IMR-90 (cell line): ENCODE measurements around the gene ODAD2. TPM values are rescaled to one million over a fixed set of nuclear protein-coding genes. Genes with fewer than 3 reads are reported as not detected.
A peak's percentile ranks its signal among the peaks of the same experiment; 100 is the strongest.

Experiments used
- ATAC-seq: fragments of 200-7000 bp; cut with Tn5 transposase; 2 replicates; pipeline ENCODE4 v1.9.1; 2020; ENCODE audit warnings: low read depth, mild to moderate bottlenecking, moderate library complexity
- BruUV-seq: library from RNA; stranded (reverse); fragments of 400-500 nt; replicated peaks from 2 replicates; lab custom pipeline; 2021; lab: Mats Ljungman, UMichigan
- CTCF ChIA-PET: fragments of 300-600 bp; formaldehyde crosslinking; extraction: SDS; loops from one replicate; lab custom pipeline; 2021; ENCODE audit warnings: antibody characterized with exemption; lab: Yijun Ruan, JAX
- POLR2A ChIA-PET: fragments of 300-600 bp; sonication (Branson Sonifier 250); formaldehyde crosslinking; loops from one replicate; lab custom pipeline; 2022; ENCODE audit warnings: antibody characterized with exemption; ENCODE audit not compliant: unreplicated experiment; lab: Charles Lee
- DNase-seq: peaks from one replicate; pipeline ENCODE4 v3.0.0; 2013
- H2AFZ ChIP-seq: replicated peaks from 2 replicates; pipeline ENCODE3; 2013; ENCODE audit warnings: low read length, mild to moderate bottlenecking; ENCODE audit not compliant: poor library complexity
- H2AK5ac ChIP-seq: 2 replicates; pipeline ENCODE4 v1.6.1; 2013; ENCODE audit warnings: low read depth, low read length, inconsistent platforms
- H2AK9ac ChIP-seq: replicated peaks from 2 replicates; pipeline ENCODE3; 2013; ENCODE audit warnings: mild to moderate bottlenecking, low read depth, low read length, moderate library complexity; ENCODE audit not compliant: poor library complexity
- H2BK120ac ChIP-seq: 2 replicates; pipeline ENCODE4 v1.6.1; 2013; ENCODE audit warnings: low read depth, low read length, inconsistent platforms
- H2BK15ac ChIP-seq: 3 replicates; pipeline ENCODE4 v1.6.1; 2013; ENCODE audit warnings: low read depth, low read length, inconsistent platforms
- H2BK20ac ChIP-seq: 2 replicates; pipeline ENCODE4 v1.6.1; 2013; ENCODE audit warnings: low read depth, mild to moderate bottlenecking, inconsistent platforms, low read length, moderate library complexity
- H2BK5ac ChIP-seq: 2 replicates; pipeline ENCODE4 v1.6.1; 2013; ENCODE audit warnings: mild to moderate bottlenecking, low read depth, low read length, inconsistent platforms; ENCODE audit not compliant: poor library complexity, severe bottlenecking
- H3K14ac ChIP-seq: replicated peaks from 2 replicates; pipeline ENCODE4 v1.6.1; 2013; ENCODE audit warnings: low read depth, low read length, inconsistent platforms
- H3K18ac ChIP-seq: 2 replicates; pipeline ENCODE4 v1.6.1; 2013; ENCODE audit warnings: low read depth, low read length, control low read depth
- H3K23ac ChIP-seq: 2 replicates; pipeline ENCODE4 v1.6.1; 2013; ENCODE audit warnings: low read depth, low read length, inconsistent platforms
- H3K27ac ChIP-seq: 2 replicates; pipeline ENCODE4 v1.5.1; 2013; ENCODE audit warnings: mild to moderate bottlenecking, control low read depth, low read length; ENCODE audit not compliant: insufficient read depth
- H3K27me3 ChIP-seq: 2 replicates; pipeline ENCODE4 v1.6.1; 2013; ENCODE audit warnings: low read length; ENCODE audit not compliant: control insufficient read depth, insufficient read depth
- H3K36me3 ChIP-seq: 2 replicates; pipeline ENCODE4 v1.6.1; 2013; ENCODE audit warnings: low read length, mixed read lengths; ENCODE audit not compliant: control insufficient read depth, insufficient read depth
- H3K4ac ChIP-seq: 2 replicates; pipeline ENCODE4 v1.6.1; 2013; ENCODE audit warnings: low read depth, low read length, inconsistent platforms
- H3K4me1 ChIP-seq: 2 replicates; pipeline ENCODE4 v1.6.1; 2013; ENCODE audit warnings: low read length, mixed read lengths; ENCODE audit not compliant: control insufficient read depth, insufficient read depth
- H3K4me2 ChIP-seq: 2 replicates; pipeline ENCODE4 v1.6.1; 2013; ENCODE audit warnings: low read depth, mild to moderate bottlenecking, control low read depth, low read length, moderate library complexity
- H3K4me3 ChIP-seq: 2 replicates; pipeline ENCODE4 v1.5.1; 2013; ENCODE audit warnings: low read depth, mild to moderate bottlenecking, control low read depth, low read length, moderate library complexity; ENCODE audit not compliant: insufficient read depth
- H3K56ac ChIP-seq: 2 replicates; pipeline ENCODE4 v1.6.1; 2013; ENCODE audit warnings: low read length, inconsistent platforms; ENCODE audit not compliant: insufficient read depth; ENCODE audit errors: extremely low read depth
- H3K79me1 ChIP-seq, 2 experiments: 2 replicates each; pipeline ENCODE4 v1.6.1; 2013; ENCODE audit warnings: low read length in 2 of 2, inconsistent platforms in 1 of 2, low read depth in 1 of 2
- H3K9ac ChIP-seq: 2 replicates; pipeline ENCODE4 v1.6.1; 2013; ENCODE audit warnings: low read depth, low read length, control low read depth
- H3K9me1 ChIP-seq: 2 replicates; pipeline ENCODE4 v1.6.1; 2013; ENCODE audit warnings: low read length, inconsistent platforms; ENCODE audit not compliant: insufficient read depth
- H3K9me3 ChIP-seq: 2 replicates; pipeline ENCODE4 v1.6.1; 2013; ENCODE audit warnings: low read length; ENCODE audit not compliant: control insufficient read depth, insufficient read depth
- H4K20me1 ChIP-seq: 2 replicates; pipeline ENCODE4 v1.6.1; 2013; ENCODE audit warnings: low read length, inconsistent platforms; ENCODE audit not compliant: insufficient read depth
- H4K5ac ChIP-seq: 2 replicates; pipeline ENCODE4 v1.6.1; 2013; ENCODE audit warnings: mild to moderate bottlenecking, low read depth, low read length, control low read depth
- H4K8ac ChIP-seq, 2 experiments: 2 replicates each; pipeline ENCODE4 v1.6.1; 2013; ENCODE audit warnings: low read depth in 2 of 2, low read length in 2 of 2, control low read depth in 1 of 2, inconsistent platforms in 1 of 2
- H4K91ac ChIP-seq: 2 replicates; pipeline ENCODE4 v1.6.1; 2013; ENCODE audit warnings: low read depth, low read length, inconsistent platforms; ENCODE audit not compliant: insufficient read depth
- CEBPB ChIP-seq: IDR thresholded peaks from 2 replicates; pipeline ENCODE4 v1.6.1; 2012; ENCODE audit warnings: low read depth, low read length, improper control_type of control experiment
- SMC3 ChIP-seq: fragments of 150-350 bp; IDR thresholded peaks from 2 replicates; pipeline ENCODE4 v1.6.1; 2016; ENCODE audit warnings: low read depth, mild to moderate bottlenecking, antibody characterized with exemption, low read length, moderate library complexity
- WGBS, 2 experiments: methylation state at CpG; one replicate each; pipeline versions ENCODE4 v1.1.5 to v1.1.7; 2013; ENCODE audit warnings: missing lambda C conversion rate in 2 of 2; ENCODE audit not compliant: insufficient read length in 1 of 2; ENCODE audit errors: extremely low coverage in 2 of 2; 5-methylcytosine and 5-hydroxymethylcytosine counted together
- dilution Hi-C: fragments of 300-500 bp; cut with HindIII; formaldehyde crosslinking; loops from one replicate; pipeline ENCODE4 v1.14.3; 2018; ENCODE audit warnings: low sequenced_read_pairs; ENCODE audit not compliant: unreplicated experiment
- in situ Hi-C: fragments of 300-500 bp; cut with MboI; formaldehyde crosslinking; loops from 3 replicates; pipeline ENCODE4 v1.14.3; 2019; ENCODE audit warnings: low sequenced_read_pairs, inconsistent platforms, mixed read lengths
- intact Hi-C: fragments of 100-400 bp; cut with micrococcal nuclease; formaldehyde crosslinking; loops from 2 replicates; pipeline ENCODE4 v1.10.0; 2022
- polyA plus RNA-seq, 3 experiments: library from polyadenylated mRNA; depleted of rRNA; stranded (reverse); fragments of >200 nt; gene quantifications; 2 replicates each; pipeline ENCODE4 v1.2.3, GENCODE V29; 2012; ENCODE audit warnings: low replicate concordance in 1 of 3
- total RNA-seq: library from RNA; depleted of rRNA; stranded (reverse); fragments of >200 nt; gene quantifications from 2 replicates; pipeline ENCODE4 v1.2.3, GENCODE V29; 2012

The ODAD2 gene
- total and polyA plus RNA-seq, 2 of the 4 experiments (the other 2 are of a cell fraction), result 0.53 to 0.72 TPM

GRCh38 chr10:28010821-28011220, 11.9 kb upstream of the ODAD2 start:
- Histone ChIP-seq H3K18ac (no peak overlapping the region), H3K4me2 (no peak overlapping the region), H2BK20ac (no peak overlapping the region), H3K56ac (no peak overlapping the region), H2AK5ac (no peak overlapping the region), H3K14ac (no peak overlapping the region), H2AFZ (no peak overlapping the region), H3K27me3 (no peaks in the 10 kb centered on the region; the same call in 1 of the 2 replicates), H4K91ac (no peak overlapping the region), H3K4ac (no peak overlapping the region), H4K5ac (no peak overlapping the region), H2AK9ac (no peak overlapping the region), H3K9me1 (no peaks in the 10 kb centered on the region), H3K23ac (no peak overlapping the region), H3K27ac (no peak overlapping the region), H3K36me3 (no peaks in the 10 kb centered on the region), H2BK15ac (no peak overlapping the region), H3K79me1 (no peaks in the 10 kb centered on the region), H4K8ac (no peak overlapping the region), H2BK120ac (no peak overlapping the region), H3K4me3 (no peak overlapping the region), H4K20me1 (no peaks in the 10 kb centered on the region), H3K9me3 (no peaks in the 10 kb centered on the region), H2BK5ac (no peak overlapping the region), H3K9ac (no peak overlapping the region), H3K4me1 (no peaks in the 10 kb centered on the region)
- TF ChIP-seq CEBPB (peak; percentile 68), SMC3 (no peak)
- ChIA-PET POLR2A (no interaction called here), CTCF (no interaction called here)
- ATAC-seq, result no peak
- BruUV-seq, result no TSS peak
- intact Hi-C loops (no loop called here), in situ Hi-C loops (no loop called here), dilution Hi-C loops (no loop called here)
- no peak for DNase-seq
- WGBS, 2 experiments, result no CpG with 5 or more reads among the region's 1 CpG
